GM10266 (cell line): ENCODE results near the gene SNTN.
"Not testable (repeated sequence)": the region's sequence is repeated elsewhere in the genome, so short reads cannot be mapped to it uniquely, and the experiment has no call there.

Experiments used
- DNase-seq: peaks from one replicate; pipeline ENCODE4 v3.0.0; 2012; ENCODE audit errors: extremely low spot score
- CTCF ChIP-seq: IDR thresholded peaks from 2 replicates; pipeline ENCODE4 v1.5.1; 2012; ENCODE audit warnings: mild to moderate bottlenecking, low read depth; ENCODE audit not compliant: control insufficient read depth, insufficient read depth; ENCODE audit errors: missing control alignments

SNTN gene

GRCh38 chr3:63624941-63625560 is 27.4 kb upstream of the SNTN start:
- TF ChIP-seq CTCF, result no peak
- no peak for DNase-seq

GRCh38 chr3:63631670-63632069 is 20.8 kb upstream of the SNTN start:
- DNase-seq, result no peak
- TF ChIP-seq CTCF, result no peak

- TF ChIP-seq CTCF, result no peak
- DNase-seq, result no peak
Measured at GRCh38 chr3:63635186-63635585, 17.3 kb upstream of the SNTN start.

- TF ChIP-seq CTCF, result no peak
- no peak for DNase-seq
Measured at GRCh38 chr3:63639806-63640205, 12.7 kb upstream of the SNTN start.

- DNase-seq, result no peak
- TF ChIP-seq CTCF, result no peak
Measured at GRCh38 chr3:63642488-63642887, 10.0 kb upstream of the SNTN start.

- DNase-seq, result no peak
- no peak for TF ChIP-seq CTCF
Measured at GRCh38 chr3:63644212-63644797, 8.2 kb upstream of the SNTN start.

- not testable (repeated sequence) for DNase-seq
Measured at GRCh38 chr3:63644928-63645781, 7.3 kb upstream of the SNTN start.

GRCh38 chr3:63654211-63654610 is 1.7 kb downstream of the SNTN start:
- no peak for TF ChIP-seq CTCF
- no peak for DNase-seq
